SJCRH30 (cell line): ENCODE data around the gene WNT9B. TPM values are rescaled to one million over a fixed set of nuclear protein-coding genes. Genes with fewer than 3 reads are reported as not detected.

Source experiments
- DNase-seq, 2 experiments: peaks; one replicate each; pipeline ENCODE4 v3.0.0-alpha.2; 2015 to 2020
- H3K27ac ChIP-seq: fragments of 250-450 bp; sonication (Bioruptor Pico); 2 replicates; pipeline ENCODE4 v1.5.1; 2020; ENCODE audit warnings: mild to moderate bottlenecking, moderate library complexity
- H3K27me3 ChIP-seq: fragments of 250-450 bp; sonication (Bioruptor Pico); 2 replicates; pipeline ENCODE4 v1.5.1; 2020; ENCODE audit warnings: mild to moderate bottlenecking, moderate library complexity
- H3K36me3 ChIP-seq: fragments of 250-450 bp; sonication (Bioruptor Pico); 2 replicates; pipeline ENCODE4 v1.5.1; 2020; ENCODE audit warnings: mild to moderate bottlenecking, moderate library complexity
- H3K4me1 ChIP-seq: fragments of 250-450 bp; sonication (Bioruptor Pico); 2 replicates; pipeline ENCODE4 v1.5.1; 2020; ENCODE audit warnings: mild to moderate bottlenecking, moderate library complexity
- H3K4me3 ChIP-seq: fragments of 250-450 bp; sonication (Bioruptor Pico); 2 replicates; pipeline ENCODE4 v1.5.1; 2020; ENCODE audit warnings: mild to moderate bottlenecking, moderate library complexity
- H3K9me3 ChIP-seq: fragments of 250-450 bp; sonication (Bioruptor Pico); replicated peaks from 2 replicates; pipeline ENCODE4 v1.5.1; 2020; ENCODE audit warnings: mild to moderate bottlenecking, moderate library complexity
- total RNA-seq: library from RNA; depleted of rRNA; stranded (reverse); fragments of >200 nt; shearing (Covaris generic); gene quantifications from 2 replicates; pipeline ENCODE4 v1.2.3, GENCODE V29; 2014; rRNA removed

WNT9B gene, protein sequence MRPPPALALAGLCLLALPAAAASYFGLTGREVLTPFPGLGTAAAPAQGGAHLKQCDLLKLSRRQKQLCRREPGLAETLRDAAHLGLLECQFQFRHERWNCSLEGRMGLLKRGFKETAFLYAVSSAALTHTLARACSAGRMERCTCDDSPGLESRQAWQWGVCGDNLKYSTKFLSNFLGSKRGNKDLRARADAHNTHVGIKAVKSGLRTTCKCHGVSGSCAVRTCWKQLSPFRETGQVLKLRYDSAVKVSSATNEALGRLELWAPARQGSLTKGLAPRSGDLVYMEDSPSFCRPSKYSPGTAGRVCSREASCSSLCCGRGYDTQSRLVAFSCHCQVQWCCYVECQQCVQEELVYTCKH
- total RNA-seq = not detected in 2 replicates

- Histone ChIP-seq H3K27me3 (no peaks in the 10 kb centered on the region), H3K4me1 (no peaks in the 10 kb centered on the region), H3K27ac (no peak within 1 kb of the TSS), H3K36me3 (no peaks in the 10 kb centered on the region), H3K4me3 (no peak within 1 kb of the TSS), H3K9me3 (no peaks in the 10 kb centered on the region)
- DNase-seq = no peak
Measured at GRCh38 chr17:46851029-46851741, at the start of gene WNT9B. Gene WNT9B, plus strand, starts transcription at chr17:46851583. Its CDS starts 56 bp downstream, at chr17:46851639.

DNA sequence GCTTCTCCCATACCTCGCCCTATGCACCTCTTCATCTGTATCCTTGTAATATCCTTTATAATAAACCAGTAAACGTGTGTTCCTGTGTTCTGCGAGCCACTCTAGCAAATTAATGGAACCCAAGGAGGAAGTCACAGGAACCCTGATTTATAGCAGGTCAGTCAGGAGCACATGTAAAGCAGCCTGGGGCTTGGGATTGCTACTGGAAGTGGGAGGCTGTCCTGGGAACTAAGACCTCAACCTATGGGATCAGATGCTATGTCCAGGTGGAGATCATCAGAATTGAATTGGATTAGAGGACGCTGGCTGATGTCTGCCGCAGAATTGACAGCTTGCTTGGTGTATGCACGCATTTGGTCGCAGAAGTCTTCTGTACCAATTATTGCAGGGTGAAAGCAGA, 48.6 kb upstream of the WNT9B start:
- Histone ChIP-seq H3K36me3 (no peaks in the 10 kb centered on the region), H3K4me1 (no peaks in the 10 kb centered on the region), H3K4me3 (no peak overlapping the region), H3K27me3 (0 out of 2 replicates have a peak, but pooled peaks cover under 1% of the 10 kb centered on the region), H3K27ac (no peak overlapping the region), H3K9me3 (no peaks in the 10 kb centered on the region)
- DNase-seq = no peak

GRCh38 chr17:46803544-46803943, 47.8 kb upstream of the WNT9B start:
- Histone ChIP-seq H3K4me1 (no peaks in the 10 kb centered on the region), H3K27ac (no peak overlapping the region), H3K4me3 (no peak overlapping the region), H3K36me3 (no peaks in the 10 kb centered on the region), H3K27me3 (0 out of 2 replicates have a peak, but pooled peaks cover 6% of the 10 kb centered on the region), H3K9me3 (no peaks in the 10 kb centered on the region)
- no peak for DNase-seq

- no peak overlapping the region for H3K27ac ChIP-seq
- no peaks in the 10 kb centered on the region for H3K36me3 ChIP-seq
- H3K9me3 ChIP-seq = no peaks in the 10 kb centered on the region
- peaks cover 11% of the 10 kb centered on the region; the same call in 1 of the 2 replicates for H3K27me3 ChIP-seq
- no peak overlapping the region for H3K4me3 ChIP-seq
- DNase-seq = no peak
- no peaks in the 10 kb centered on the region for H3K4me1 ChIP-seq
Measured at GRCh38 chr17:46805771-46806170, 45.6 kb upstream of the WNT9B start.

DNA sequence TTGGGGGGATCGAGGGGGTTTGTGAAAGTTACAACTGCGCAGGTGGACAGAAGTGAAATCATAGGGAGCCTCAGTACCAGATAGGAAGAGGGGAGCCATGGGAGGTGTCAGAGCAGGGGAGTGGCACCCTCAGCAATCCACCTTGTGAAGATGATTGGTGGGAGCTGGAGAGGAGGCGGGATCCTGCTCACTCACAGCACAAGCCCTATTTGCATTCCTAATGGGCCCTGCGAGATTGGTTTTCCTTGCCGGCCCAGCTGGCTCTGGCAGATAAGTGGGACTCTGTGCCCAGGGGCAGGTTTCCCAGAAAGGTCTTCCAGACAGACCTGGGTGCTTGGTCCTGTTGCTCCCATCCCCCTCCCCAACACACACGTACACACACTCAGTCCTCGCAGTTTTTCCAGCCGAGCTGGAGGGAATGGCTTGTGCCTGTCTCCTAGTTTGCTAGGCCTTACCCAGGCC, 42.2 kb upstream of the WNT9B start:
- no peak overlapping the region for H3K27ac ChIP-seq
- H3K36me3 ChIP-seq = no peaks in the 10 kb centered on the region
- DNase-seq = no peak
- no peaks in the 10 kb centered on the region for H3K4me1 ChIP-seq
- H3K9me3 ChIP-seq = no peaks in the 10 kb centered on the region
- H3K4me3 ChIP-seq = no peak overlapping the region
- H3K27me3 ChIP-seq = peaks cover 11% of the 10 kb centered on the region; the same call in 1 of the 2 replicates

- Histone ChIP-seq H3K27me3 (peaks cover 11% of the 10 kb centered on the region; the same call in 1 of the 2 replicates), H3K27ac (no peak overlapping the region), H3K36me3 (no peaks in the 10 kb centered on the region), H3K4me3 (no peak overlapping the region), H3K4me1 (no peaks in the 10 kb centered on the region), H3K9me3 (no peaks in the 10 kb centered on the region)
- DNase-seq = no peak
Measured at GRCh38 chr17:46810837-46811236, 40.5 kb upstream of the WNT9B start.

- Histone ChIP-seq H3K4me3 (no peak overlapping the region), H3K4me1 (no peaks in the 10 kb centered on the region), H3K9me3 (no peaks in the 10 kb centered on the region), H3K27ac (no peak overlapping the region), H3K27me3 (peaks cover 12% of the 10 kb centered on the region; the same call in 1 of the 2 replicates), H3K36me3 (no peaks in the 10 kb centered on the region)
- no peak for DNase-seq
Measured at GRCh38 chr17:46811978-46812583, 39.3 kb upstream of the WNT9B start.

GRCh38 chr17:46812624-46813318, 38.6 kb upstream of the WNT9B start:
- no peaks in the 10 kb centered on the region for H3K4me1 ChIP-seq
- H3K36me3 ChIP-seq = no peaks in the 10 kb centered on the region
- no peaks in the 10 kb centered on the region for H3K9me3 ChIP-seq
- DNase-seq = no peak
- no peak overlapping the region for H3K27ac ChIP-seq
- no peak overlapping the region for H3K4me3 ChIP-seq
- H3K27me3 ChIP-seq = peaks cover 14% of the 10 kb centered on the region; the same call in 1 of the 2 replicates

DNA sequence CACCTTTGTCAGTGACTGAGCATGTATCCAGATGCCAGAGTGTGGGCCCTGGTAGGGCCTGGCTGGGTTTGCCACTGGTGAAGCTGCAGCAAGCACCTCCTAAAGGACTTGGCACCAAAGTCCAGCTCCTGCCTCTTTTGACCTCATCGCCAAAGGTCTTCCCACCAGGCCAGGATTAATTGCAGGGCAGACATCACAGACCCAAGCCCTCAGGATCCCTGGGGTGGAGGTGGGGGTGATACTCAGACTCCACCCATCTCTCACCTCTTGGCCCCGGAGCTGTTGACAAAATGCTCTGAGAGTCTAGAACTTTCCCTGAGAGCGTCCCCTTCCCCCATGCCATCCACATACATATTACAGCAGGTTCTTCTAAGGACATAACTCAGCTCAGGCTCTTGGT, 37.5 kb upstream of the WNT9B start:
- Histone ChIP-seq H3K36me3 (no peaks in the 10 kb centered on the region), H3K27me3 (peaks cover 8% of the 10 kb centered on the region; the same call in 1 of the 2 replicates), H3K4me1 (no peaks in the 10 kb centered on the region), H3K9me3 (no peaks in the 10 kb centered on the region), H3K27ac (no peak overlapping the region), H3K4me3 (no peak overlapping the region)
- DNase-seq = no peak

DNA sequence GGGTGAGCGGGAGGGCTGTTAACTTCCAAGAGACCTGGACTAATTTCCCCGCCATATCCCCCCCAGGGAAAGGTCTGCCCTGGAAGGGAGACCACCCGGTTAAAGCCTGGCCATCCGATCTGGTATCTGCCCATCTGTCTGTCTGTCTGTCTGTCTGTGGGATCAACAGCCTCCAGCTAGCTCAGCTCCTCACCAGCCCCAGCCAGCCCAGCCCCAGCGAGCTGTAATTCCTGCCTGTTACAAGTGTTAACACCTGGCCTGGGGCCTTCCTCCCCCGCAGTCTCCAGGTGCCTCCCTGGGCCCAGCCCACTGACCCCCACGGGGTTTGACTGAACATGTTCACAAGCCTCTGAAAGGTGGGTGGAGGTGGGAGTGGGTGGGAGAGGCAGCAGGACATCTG, 36.9 kb upstream of the WNT9B start:
- H3K27ac ChIP-seq = no peak overlapping the region
- no peaks in the 10 kb centered on the region for H3K4me1 ChIP-seq
- DNase-seq = no peak
- H3K36me3 ChIP-seq = no peaks in the 10 kb centered on the region
- H3K27me3 ChIP-seq = peaks cover 8% of the 10 kb centered on the region; the same call in 1 of the 2 replicates
- no peak overlapping the region for H3K4me3 ChIP-seq
- H3K9me3 ChIP-seq = no peaks in the 10 kb centered on the region

- no peaks in the 10 kb centered on the region for H3K9me3 ChIP-seq
- no peaks in the 10 kb centered on the region for H3K36me3 ChIP-seq
- no peak for DNase-seq
- H3K4me1 ChIP-seq = no peaks in the 10 kb centered on the region
- no peak overlapping the region for H3K27ac ChIP-seq
- H3K4me3 ChIP-seq = no peak overlapping the region
- peaks cover 2% of the 10 kb centered on the region; the same call in 1 of the 2 replicates for H3K27me3 ChIP-seq
Measured at GRCh38 chr17:46815474-46816353, 35.7 kb upstream of the WNT9B start.

DNA sequence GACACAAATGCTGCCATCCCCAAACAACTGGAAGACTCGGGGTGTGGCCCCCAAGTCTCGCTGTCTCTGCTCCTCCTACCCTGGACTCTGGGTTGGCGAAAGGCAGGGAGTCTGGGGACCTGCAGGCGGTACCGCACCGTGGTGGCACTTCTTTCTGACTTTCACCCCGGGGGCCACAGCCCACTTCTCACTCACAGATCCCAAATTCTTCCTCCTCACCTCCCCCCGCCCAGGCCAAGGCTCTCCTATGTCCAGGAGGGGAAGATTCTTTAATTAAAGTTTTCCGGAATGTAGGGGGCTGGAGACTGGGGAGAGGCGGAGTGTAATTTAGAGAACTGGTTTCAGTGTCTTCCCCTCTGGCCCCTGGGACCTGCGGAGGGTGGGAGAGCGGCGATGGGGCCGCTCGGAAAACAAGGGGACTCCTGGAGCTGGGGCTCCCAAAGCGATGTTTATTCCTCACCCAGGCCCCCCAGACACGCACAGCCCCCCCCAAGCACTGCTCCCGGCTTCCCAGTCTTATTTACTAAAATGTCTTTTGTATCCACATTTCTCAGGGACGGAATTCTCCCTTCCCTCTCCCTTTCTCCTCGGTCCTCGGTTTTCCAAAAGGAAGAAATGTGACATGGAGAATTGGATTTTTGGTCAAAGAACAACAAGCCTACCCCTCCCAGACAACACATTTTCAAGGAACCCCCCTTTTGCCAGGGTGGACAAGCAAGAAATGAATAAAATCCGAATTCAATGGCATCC, 34.1 kb upstream of the WNT9B start:
- Histone ChIP-seq H3K9me3 (no peaks in the 10 kb centered on the region), H3K27ac (no peak overlapping the region), H3K4me3 (no peak overlapping the region), H3K27me3 (0 out of 2 replicates have a peak, but pooled peaks cover 2% of the 10 kb centered on the region), H3K4me1 (no peaks in the 10 kb centered on the region), H3K36me3 (no peaks in the 10 kb centered on the region)
- DNase-seq = no peak

DNA sequence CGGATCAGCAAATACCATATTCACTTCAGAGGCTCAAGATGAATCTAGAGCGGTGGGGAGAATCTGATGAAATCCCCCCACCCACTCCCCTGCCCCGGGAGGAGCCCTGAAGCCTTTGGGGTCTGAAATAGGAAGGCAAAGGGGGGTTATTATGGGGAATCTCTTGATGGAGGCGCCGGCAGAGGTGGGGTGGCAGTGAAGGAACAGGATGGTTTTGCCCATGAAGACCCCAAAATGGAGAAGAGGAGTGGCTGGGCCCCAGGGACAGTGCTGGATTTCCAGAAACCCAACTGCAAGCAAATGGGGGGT, 33.5 kb upstream of the WNT9B start:
- no peak for DNase-seq
- H3K27me3 ChIP-seq = 0 out of 2 replicates have a peak, but pooled peaks cover 2% of the 10 kb centered on the region
- H3K36me3 ChIP-seq = no peaks in the 10 kb centered on the region
- no peak overlapping the region for H3K4me3 ChIP-seq
- H3K9me3 ChIP-seq = no peaks in the 10 kb centered on the region
- no peaks in the 10 kb centered on the region for H3K4me1 ChIP-seq
- no peak overlapping the region for H3K27ac ChIP-seq
